GM21526 (cell line): ENCODE results near the gene NNAT.
A peak's percentile ranks its signal among the peaks of the same experiment; 100 is the strongest.

Experiments used
- ATAC-seq: cut with Tn5 transposase; IDR thresholded peaks from one replicate; pipeline ENCODE4 v1.9.1; 2021; ENCODE audit warnings: moderate library complexity; ENCODE audit not compliant: unreplicated experiment, low FRiP score

Gene NNAT

DNA sequence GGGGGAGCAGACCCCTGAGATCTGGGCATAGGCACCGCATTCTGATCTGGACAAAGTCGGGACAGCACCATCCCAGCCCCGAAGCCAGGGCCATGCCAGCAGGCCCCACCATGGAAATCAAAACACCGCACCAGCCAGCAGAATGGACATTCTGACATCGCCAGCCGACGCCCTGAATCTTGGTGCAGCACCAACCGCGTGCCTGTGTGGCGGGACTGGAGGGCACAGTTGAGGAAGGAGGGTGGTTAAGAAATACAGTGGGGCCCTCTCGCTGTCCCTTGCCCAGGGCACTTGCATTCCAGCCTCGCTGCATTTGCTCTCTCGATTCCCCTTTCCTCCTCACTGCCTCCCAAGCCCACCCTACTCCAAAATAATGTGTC lies 2.0 kb downstream of the NNAT start:
- no peak for ATAC-seq

DNA sequence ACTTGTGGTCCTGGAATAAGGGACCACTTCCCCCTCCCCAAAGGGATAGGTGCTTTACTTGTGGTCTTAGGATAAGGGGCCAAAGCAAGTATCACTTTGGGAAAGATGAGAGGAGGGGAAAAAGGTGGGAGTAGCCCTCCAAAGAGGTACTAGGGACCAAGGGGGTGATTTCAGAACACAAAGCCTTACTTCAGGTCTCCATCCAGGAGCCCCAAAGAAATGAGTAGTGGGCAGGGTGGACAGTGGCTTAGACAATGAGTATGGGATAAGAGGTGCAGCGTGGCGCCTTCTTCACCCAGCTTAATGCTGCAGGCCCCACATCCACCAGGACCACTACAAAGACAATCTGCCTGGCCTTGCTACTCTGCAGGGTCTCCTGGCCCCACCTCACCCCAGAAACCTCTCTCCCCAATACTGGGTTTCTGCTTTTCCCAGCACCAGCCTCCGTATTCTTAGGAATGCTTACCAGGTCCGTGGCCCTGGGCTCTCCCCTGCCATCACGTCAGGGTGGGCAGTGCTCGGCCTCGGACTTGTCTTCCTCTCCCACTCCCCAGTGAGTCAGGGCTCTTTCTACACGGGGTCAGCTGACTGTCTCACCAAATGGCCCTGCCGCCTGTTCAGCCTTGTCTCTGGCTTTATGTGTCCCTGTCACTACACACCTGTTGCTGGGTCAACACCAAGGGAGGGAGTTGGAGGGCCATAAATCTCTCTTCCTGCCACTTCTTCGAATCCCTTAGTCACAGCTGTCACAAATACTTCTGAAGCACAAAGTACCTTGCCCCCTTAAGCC lies 3.1 kb downstream of the NNAT start:
- ATAC-seq = no peak

DNA sequence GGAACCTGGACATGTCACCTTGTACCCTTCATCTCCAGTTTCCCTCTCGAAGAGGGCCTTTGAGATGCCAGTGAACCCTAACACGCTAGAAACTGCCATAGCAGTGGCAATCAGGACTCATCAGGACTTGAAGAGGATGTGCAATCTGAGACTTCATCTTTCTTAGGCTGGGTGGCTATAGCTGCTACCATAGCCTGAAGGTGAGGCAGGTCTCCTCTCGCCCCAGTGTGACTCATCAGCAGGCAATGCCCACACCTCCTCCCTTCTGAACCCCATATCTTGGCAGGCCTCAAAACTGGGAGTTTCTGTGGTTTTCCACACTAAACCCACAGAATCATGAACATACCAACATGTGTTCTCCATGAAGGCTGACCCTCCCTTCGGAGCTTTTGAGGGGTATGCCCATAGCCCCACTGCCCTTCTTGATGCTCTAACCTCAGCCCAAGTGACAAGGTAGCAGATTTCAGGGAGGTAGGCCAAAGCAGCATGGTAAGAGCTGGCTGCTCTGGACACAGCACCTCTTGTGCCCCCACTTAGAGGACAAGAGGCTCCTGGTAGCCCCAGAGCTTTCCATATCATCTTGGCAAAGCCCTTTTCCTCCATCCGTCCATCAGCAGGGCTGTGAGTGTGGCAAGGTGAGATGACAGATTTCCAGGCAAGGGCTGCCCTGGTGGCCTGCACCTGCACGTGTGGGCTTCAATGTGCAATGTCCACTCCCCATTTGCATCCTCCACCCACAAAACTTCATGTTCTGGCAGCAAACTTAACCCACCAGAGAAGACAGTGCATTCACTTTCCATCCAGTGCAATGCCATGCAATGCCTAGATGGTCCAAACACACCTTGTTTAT lies 4.0 kb downstream of the NNAT start:
- no peak for ATAC-seq

DNA sequence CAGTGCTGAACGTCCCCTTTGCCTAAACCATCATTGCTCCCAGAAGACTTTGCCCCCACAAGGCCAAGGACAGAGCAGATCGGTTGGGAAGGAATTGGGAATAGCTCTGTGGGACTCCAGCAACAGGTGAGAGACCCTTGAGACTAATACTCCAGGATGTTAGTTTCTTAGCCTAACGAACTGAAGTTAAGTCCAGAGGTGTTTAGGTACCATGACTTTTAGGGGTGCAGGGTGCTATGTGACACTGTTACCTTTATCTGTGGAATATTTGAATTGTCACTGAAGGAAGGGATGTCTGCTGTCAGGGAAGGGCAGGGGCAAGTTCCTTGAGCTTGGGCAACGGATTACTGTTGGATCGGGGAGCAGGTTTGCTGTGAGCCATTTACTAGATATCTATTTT lies 4.8 kb downstream of the NNAT start:
- ATAC-seq = no peak

DNA sequence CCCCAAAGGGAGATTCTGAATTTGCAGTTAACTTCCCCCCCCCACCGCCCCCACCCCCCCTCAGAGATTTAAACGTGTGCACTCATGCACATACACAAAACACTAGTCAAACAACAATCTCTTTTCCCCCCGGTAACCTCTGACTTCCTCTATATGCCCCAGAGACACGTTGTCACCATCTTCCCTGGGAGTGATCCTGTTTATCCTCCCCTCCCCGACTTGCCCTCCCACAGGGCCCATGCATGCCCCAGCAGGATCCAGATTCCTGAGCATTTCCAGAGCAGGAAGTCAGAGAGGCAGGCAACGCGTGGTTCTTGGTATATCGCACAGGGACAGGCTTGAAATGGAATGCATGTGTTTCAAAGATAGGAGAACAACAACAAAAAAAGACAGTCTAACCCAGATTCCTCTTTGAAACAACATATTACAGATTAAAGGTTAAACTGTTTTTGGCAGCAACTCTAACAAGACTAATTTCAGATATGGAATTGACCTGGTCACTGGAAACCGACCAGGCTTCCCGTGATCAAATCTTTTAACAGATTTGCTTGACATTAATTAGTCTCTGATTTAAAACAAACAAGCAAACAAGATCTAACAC lies 5.3 kb downstream of the NNAT start:
- ATAC-seq = no peak

DNA sequence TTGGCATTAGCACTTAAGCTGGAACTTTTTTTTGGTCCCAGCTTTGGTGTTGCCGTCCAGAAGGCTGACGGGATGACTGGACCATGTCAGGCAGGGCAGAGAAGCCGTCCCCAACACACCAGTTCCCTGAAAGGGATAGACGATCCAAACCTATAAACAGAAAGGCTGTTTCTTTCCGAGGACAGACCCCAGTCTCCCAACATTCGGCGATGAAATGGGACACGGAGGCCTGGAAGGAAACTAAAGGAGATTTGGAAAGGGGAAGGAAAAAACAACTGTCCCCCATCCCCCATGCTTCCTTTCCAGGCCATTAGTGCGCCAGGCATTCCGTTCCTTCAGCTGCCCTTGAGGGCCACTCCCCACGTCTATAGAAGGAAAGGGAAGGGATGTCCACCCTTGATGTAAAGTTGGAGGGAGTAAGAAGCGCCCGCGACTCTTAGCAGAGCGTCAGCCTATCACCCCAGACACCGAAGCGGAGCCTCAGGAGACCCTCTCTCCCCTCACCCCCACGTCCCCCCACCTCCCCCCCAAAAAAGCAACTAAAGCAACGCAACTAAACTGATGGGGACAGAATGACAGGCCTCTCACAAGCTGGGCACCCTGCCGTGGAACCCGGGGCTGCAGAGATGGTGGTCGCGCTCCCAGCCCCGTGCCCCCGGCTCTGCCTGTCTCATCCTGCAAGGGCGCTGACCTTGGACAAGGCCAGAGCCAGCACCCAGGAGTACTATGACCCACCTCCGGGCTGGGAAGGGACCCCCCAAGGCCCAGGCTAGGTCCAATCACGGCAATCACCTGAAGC lies 6.0 kb downstream of the NNAT start:
- no peak for ATAC-seq

DNA sequence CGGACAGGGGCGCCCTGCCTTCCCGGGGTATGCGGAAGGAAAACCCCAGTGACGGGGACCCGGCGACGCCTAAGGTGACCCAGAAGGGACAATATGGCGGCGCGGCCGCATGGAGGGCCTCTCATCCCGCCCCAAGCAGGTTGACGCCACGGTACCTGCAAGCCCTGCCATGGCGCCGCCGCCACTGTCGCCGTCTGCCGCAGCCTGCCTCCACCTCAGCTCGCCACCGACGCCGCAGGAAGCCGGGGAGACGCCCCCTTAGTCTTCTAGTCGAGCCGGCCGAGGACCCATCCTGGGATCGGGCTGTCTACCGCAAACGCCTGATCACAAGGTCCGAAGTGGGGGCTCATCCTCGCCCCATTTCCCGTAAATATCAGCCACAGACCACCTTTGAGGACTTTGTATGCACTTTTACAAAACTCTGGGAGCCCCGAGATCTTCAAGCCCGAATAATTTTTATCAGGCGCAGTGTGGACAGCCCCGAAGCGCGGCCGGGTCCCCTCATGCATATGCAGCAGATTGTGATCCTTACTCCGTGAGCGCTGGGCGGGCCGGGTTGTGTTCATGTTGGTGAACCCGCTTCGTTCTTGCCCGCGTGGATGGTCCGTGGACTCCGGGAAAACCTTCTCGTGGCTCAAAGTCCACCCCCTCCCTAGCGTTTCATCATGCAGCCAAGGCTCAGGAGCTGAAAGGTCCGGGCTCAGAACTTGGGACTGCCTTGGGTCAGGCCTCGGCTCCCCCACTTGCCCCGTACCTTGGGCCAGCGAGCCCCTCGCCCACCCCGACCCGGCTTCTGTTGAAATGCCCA lies 6.8 kb downstream of the NNAT start, which contains the start of gene BLCAP:
Gene BLCAP, minus strand, starts transcription at position 239 of the 808 bp plus-strand sequence. CDS start 8,702 bp downstream, outside the sequence.
- peak; percentile 71 for ATAC-seq

DNA sequence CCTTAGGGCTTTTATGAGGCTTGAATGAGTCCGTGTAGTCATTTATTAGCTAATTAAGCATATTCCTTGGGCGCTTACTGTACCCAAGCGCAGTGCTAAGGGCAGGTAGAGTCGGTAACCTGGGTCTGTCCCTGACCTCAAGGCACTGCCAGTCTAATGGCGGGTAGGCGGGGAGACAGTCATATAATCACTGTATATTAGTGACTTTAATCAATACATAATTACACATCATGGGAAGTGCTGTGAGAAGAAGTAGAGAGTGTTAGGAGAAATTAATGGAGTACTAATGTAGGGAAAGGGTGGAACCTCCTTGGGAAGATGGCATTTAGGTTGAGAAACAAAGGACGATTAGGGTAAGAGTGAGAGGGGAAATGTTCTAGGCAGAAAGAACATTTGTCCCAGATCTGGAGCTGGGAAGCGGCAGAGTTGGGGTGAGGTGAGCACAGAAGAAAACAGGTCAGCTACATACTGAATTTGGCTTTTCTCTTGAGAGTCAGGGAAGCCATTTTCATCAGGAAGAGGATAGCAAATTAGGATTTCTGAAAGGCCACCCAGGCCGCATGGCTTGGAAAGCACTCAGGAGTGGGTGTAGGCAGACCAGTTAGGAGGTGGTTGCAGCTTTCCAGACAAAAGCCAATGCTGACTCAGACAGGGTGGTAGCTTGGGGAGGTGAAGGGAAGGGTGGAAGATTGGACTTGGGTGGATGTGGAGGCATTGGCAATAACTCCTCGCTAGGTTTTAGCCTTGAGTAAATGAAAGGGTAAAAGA lies 7.6 kb downstream of the NNAT start:
- ATAC-seq = no peak

DNA sequence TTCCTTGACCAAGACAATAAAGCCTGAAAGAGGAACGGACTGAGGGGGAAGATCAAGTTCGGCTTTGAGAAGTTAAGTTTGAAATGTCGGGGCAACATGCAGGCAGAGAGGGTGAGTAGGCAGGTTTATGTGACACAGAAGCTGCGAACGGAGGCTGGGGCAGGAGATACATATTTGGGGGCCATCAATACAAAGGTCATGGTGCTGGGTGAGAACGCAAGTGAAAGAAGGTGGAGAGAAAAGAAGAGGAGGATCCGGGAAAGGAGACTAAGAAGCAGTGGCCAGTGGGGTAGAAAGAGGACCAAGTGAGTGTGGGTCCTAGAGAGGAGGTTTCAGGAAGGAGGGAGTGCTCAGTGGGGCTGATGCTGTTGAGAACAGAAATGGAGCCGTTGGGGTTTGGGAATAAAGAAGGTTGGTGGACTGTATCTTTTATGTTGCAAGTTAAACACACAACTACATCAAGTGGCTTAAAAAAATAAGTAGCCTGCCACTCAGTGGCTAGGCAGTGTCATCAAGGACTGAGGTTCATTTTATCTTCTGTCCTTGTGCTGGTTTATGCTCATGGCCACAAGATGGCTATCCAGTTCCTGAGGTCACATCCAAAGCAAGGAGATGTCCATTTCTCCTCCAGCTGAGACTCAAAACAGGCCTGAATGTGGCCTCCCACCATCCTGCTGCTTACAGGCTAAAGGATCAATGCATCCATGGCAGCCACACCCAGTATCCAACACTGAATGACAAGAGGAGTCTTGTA lies 8.3 kb downstream of the NNAT start:
- no peak for ATAC-seq

DNA sequence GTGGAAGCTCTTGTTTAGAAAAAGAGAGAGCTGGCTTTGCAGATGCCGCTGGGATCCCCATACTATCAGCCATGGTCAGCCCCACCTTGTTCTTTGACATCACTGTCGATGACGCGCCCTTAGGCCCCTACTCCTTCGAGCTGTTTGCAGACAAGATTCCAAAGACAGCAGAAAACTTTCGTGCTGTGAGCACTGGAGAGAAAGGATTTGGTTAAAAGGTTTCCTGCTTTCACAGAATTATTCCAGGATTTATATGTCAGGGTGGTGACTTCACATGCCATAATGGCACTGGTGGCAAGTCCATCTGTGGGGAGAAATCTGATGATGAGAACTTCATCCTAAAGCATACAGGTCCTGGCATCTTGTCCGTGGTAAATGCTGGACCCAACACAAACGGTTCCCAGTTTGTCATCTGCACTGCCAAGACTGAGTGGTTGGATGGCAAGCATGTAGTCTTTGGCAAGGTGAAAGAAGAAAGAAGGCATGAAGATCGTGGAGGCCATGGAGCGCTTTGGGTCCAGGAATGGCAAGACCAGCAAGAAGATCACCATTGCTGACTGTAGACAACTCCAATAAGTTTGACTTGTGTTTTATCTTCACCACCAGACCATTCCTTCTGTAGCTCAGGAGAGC lies 9.0 kb downstream of the NNAT start:
- ATAC-seq = no peak

DNA sequence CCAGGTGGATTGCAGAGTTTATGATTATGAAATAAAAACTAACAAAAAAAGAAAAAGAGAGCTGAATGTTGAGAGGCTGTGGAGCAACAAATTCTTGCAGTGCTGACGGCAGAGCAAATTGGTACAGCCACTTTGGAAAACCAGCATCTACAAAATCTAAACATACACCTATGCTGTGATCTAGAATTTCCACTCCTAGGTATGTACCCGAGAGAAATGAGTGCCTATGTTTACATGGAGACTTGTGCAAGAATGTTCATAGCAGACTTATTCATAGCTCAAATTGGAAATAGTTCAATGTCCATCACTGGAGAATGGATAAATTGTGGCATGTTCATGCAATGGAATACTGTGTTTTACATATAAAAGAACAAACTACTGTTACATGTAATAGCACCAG lies 9.6 kb downstream of the NNAT start:
- no peak for ATAC-seq

DNA sequence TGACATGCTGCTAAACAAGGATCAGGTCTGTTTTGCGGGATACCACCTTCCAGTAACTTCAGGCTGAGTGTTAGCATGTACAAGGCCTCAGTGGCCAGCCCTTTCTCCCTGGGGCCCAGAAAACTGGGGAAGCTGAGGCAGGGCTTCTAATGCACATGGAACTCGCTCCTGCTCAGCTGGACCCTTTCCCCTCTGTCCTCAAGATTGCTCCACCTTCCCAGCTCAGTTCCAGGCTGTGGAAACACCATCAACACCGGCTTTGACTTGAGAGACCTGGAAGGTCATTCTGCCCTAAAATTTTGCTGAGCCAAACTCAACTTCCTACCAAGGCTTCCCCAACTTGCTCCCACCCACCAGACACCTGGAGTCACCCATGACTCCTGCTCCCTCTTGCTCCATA lies 10.8 kb downstream of the NNAT start:
- ATAC-seq = no peak

DNA sequence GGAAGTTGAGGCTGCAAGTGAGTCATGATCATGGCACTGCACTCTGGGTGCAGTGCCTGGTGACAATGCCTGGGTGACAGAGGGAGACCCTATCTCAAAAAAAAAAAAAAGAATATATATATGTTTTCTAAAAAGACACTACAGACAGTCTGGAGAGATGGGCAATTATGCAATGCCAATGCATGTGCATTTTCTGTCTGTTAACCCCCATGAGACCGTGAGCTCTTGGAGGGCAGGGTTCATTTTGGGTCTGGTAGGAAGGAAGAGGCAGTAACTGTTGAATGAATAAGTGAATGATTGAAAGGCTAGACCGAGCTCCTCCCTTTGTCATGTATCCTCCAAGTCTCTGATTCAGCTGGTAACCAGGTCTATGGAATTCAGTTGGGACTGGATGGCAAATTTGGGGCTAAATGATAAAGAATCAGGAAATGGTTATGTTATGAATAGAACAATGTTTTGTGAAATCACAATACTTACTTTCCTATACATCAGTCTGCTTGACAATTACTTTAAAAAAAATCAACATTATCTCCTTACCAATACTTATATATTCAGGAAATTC lies 12.2 kb downstream of the NNAT start:
- no peak for ATAC-seq

DNA sequence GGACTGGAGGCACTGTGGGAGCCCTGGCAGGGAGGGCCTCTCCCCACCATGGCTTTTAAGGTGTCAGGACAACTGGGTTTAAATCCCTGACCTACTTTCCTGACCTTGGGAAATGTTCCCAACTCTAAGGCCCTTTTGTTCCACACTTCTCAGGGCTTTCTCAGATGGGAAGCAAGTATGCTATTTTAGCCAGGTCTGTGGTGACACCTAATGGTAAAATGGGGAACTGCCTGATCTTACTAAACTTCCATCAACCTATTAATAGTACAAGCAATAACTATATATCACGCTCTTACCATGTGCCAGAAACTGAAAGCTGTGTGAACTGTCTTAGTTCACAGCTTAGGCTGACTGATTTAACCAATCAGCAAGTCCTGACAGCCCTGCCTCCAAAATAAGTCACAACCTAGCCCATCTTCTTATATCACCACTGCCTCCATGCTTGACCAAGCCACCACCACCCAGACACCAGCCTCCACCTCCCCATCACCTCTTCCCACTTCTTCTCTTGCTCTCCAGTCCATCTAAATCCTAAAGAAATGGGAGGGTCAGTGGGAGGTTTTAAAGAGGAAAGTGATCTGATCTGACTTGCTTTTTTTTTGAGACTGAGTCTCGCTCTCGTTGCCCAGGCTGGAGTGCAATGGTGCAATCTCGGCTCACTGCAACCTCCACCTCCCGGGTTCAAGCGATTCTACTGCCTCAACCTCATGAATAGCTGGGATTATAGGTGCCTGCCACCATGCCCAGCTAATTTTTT lies 13.5 kb downstream of the NNAT start:
- peak; percentile 72 for ATAC-seq

DNA sequence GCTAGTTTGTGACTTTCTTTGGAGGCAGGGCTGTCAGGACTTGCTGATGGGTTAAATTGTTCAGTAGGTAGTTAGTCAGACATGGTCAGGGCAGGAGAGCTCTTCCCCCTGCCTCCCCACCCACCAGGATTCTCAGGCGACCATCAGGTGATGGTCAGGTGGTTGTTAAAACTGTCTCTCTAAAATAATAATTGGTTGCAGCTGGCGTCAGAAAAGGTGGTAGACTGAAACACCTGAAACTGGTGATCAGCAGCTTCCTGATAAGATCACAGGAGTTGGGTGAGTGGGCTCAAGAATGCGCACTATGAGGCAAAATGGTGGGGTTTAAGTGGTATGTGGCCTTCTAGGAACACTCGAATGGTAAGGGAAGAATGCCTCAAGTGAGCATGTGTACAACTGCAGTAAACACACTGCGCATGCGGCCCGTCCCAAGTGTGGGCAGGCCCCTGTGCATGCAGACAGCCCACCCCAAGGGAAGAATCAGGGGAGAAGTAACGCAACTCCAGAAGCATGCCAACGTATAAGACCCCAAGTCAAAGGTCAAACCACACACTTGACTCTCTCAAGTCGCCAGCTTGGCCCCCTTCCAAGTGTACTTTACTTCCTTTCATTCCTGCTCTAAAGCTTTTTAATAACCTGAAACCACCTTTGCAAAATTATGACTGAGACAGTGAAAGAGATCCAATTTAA lies 14.5 kb downstream of the NNAT start:
- no peak for ATAC-seq

DNA sequence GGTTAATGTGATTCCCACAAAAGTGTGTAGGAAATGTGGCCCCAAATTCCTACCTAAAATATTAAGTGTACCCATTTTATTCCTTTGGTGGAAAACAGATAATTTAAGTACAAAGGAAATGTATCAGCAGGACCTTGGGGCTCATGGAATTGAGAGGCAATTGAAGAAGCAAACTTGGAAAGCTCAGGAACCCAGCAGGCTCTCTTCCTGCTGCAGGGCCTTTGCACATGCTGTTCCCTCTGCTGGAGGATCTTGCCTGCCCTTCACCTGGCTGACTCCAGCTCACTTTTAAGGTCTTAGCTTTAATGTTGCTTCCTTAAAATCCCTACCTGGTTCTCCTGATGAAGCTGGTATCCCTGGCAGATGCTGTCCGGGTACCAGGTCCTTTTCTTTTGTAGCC lies 16.5 kb downstream of the NNAT start:
- no peak for ATAC-seq
